Epithelial cell of esophagus (primary cell): ENCODE measurements around the gene NAA38.
A peak's percentile ranks its signal among the peaks of the same experiment; 100 is the strongest.

Experiments used
- DNase-seq: peaks from one replicate; pipeline ENCODE4 v3.0.0; 2010; ENCODE audit warnings: low read depth
- H3K4me3 ChIP-seq: 2 replicates; pipeline ENCODE4 v1.5.1; 2011; ENCODE audit warnings: mild to moderate bottlenecking, low read length, control low read depth
- TF ChIP-seq, protein P1 (sequence below): IDR thresholded peaks from 2 replicates; pipeline ENCODE4 v1.5.1; 2011; ENCODE audit warnings: low read depth, mild to moderate bottlenecking, low read length, control low read depth, inconsistent platforms; ENCODE audit not compliant: insufficient read depth; ENCODE audit errors: missing control alignments

Gene NAA38

GRCh38 chr17:7881276-7882054, 24.1 kb upstream of the NAA38 start:
- TF ChIP-seq, protein P1, sequence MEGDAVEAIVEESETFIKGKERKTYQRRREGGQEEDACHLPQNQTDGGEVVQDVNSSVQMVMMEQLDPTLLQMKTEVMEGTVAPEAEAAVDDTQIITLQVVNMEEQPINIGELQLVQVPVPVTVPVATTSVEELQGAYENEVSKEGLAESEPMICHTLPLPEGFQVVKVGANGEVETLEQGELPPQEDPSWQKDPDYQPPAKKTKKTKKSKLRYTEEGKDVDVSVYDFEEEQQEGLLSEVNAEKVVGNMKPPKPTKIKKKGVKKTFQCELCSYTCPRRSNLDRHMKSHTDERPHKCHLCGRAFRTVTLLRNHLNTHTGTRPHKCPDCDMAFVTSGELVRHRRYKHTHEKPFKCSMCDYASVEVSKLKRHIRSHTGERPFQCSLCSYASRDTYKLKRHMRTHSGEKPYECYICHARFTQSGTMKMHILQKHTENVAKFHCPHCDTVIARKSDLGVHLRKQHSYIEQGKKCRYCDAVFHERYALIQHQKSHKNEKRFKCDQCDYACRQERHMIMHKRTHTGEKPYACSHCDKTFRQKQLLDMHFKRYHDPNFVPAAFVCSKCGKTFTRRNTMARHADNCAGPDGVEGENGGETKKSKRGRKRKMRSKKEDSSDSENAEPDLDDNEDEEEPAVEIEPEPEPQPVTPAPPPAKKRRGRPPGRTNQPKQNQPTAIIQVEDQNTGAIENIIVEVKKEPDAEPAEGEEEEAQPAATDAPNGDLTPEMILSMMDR: no peak
- H3K4me3 ChIP-seq: no peak overlapping the region
- DNase-seq: no peak

- H3K4me3 ChIP-seq: no peak overlapping the region
- TF ChIP-seq, protein P1: no peak
- DNase-seq: no peak
Observed at GRCh38 chr17:7880076-7880868, 22.9 kb upstream of the NAA38 start.

- DNase-seq: no peak
- no peak overlapping the region for H3K4me3 ChIP-seq
- TF ChIP-seq, protein P1: no peak
Observed at GRCh38 chr17:7878234-7878633, 20.9 kb upstream of the NAA38 start.

DNA sequence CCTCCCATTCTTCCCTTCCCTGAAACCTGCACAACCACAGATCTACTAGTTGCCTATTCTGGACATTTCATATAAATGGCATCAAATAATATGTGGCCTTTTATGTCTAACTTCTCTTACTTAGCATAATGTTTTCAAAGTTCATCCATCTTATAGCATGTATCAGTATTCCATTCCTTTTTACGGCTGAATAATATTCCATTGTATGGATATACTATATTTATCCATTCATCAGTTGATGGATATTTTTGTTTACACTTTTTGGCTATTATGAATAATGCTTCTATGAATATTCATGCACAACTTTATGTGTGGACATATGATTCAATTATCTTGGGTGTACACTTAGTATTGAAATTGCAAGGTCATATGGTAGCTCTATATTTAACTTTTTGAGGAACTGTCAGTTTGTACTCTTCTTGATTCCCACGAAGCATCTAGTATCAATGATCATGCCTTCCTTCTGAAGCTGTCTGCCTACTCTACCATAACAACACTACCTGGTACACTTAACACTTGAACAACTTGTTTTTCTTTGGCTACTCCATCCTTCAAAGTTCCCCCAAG, 18.5 kb upstream of the NAA38 start:
- no peak overlapping the region for H3K4me3 ChIP-seq
- TF ChIP-seq, protein P1: no peak
- no peak for DNase-seq

GRCh38 chr17:7873051-7873450, 15.7 kb upstream of the NAA38 start:
- TF ChIP-seq, protein P1: no peak
- no peak for DNase-seq
- no peak overlapping the region for H3K4me3 ChIP-seq

DNA sequence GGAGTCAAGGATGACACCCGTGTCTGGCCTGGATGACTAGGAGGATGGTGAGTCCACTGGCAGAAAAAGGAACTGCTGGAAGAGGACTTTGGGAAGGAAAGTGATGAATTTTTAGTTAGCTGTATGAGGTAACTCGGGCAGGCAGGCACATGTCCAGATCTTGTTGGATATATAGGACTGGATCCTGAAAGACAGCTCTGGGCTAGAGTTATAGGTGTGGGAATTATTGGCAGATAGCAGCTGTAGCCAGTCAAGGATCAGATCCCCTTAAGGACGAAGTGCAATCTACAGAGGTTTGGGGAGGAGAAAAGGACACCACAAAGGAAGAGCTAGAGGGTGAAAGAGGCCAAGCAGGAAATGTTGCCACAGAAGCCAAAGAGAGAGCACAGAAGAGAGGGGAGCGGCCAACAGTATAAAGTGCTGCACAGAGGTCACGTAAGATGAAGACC, 10.5 kb upstream of the NAA38 start:
- DNase-seq: peak; percentile 88
- TF ChIP-seq, protein P1: no peak
- H3K4me3 ChIP-seq: no peak overlapping the region
